H9 (cell line): ENCODE data around the gene WDR70. TPM values are rescaled to one million over a fixed set of nuclear protein-coding genes. Genes with fewer than 3 reads are reported as not detected.

ENCODE experiments used
- DNase-seq: peaks from one replicate; pipeline ENCODE4 v3.0.0-alpha.2; 2017
- H2AFZ ChIP-seq: one replicate; pipeline ENCODE4 v1.6.1; 2013; ENCODE audit warnings: mild to moderate bottlenecking, low read length, control low read depth, moderate library complexity
- H2AK5ac ChIP-seq: 2 replicates; pipeline ENCODE4 v1.6.1; 2013; ENCODE audit warnings: low read length, control low read depth, mixed read lengths; ENCODE audit not compliant: insufficient read length
- H2BK120ac ChIP-seq: one replicate; pipeline ENCODE4 v1.6.1; 2013; ENCODE audit warnings: low read depth, mild to moderate bottlenecking, low read length, control low read depth, inconsistent platforms; ENCODE audit not compliant: poor library complexity, severe bottlenecking
- H2BK12ac ChIP-seq: 2 replicates; pipeline ENCODE4 v1.6.1; 2013; ENCODE audit warnings: low read length, control low read depth, mixed read lengths, low read depth; ENCODE audit not compliant: insufficient read length
- H2BK15ac ChIP-seq: 2 replicates; pipeline ENCODE4 v1.6.1; 2013; ENCODE audit warnings: low read depth, low read length, control low read depth
- H2BK20ac ChIP-seq: one replicate; pipeline ENCODE4 v1.6.1; 2013; ENCODE audit warnings: low read depth, mild to moderate bottlenecking, low read length, control low read depth, inconsistent platforms; ENCODE audit not compliant: poor library complexity, severe bottlenecking
- H2BK5ac ChIP-seq: 2 replicates; pipeline ENCODE4 v1.6.1; 2013; ENCODE audit warnings: low read length, control low read depth, mixed read lengths; ENCODE audit not compliant: insufficient read length
- H3K14ac ChIP-seq: 2 replicates; pipeline ENCODE4 v1.6.1; 2013; ENCODE audit warnings: low read length, control low read depth; ENCODE audit not compliant: insufficient read depth
- H3K18ac ChIP-seq: 2 replicates; pipeline ENCODE4 v1.6.1; 2013; ENCODE audit warnings: low read depth, mild to moderate bottlenecking, mixed read lengths, low read length, control low read depth; ENCODE audit not compliant: insufficient read length
- H3K23ac ChIP-seq: 2 replicates; pipeline ENCODE4 v1.6.1; 2013; ENCODE audit warnings: low read length, control low read depth, mixed read lengths, low read depth; ENCODE audit not compliant: insufficient read length
- H3K23me2 ChIP-seq: 2 replicates; pipeline ENCODE4 v1.6.1; 2013; ENCODE audit warnings: low read depth, mild to moderate bottlenecking, mixed read lengths, low read length, control low read depth; ENCODE audit not compliant: insufficient read length, poor library complexity, severe bottlenecking
- H3K27ac ChIP-seq: 2 replicates; pipeline ENCODE4 v1.5.1; 2013; ENCODE audit warnings: low read length, control low read depth, mixed read lengths, low read depth; ENCODE audit not compliant: insufficient read length
- H3K27me3 ChIP-seq: 2 replicates; pipeline ENCODE4 v1.6.1; 2013; ENCODE audit warnings: low read length, control low read depth, inconsistent platforms; ENCODE audit not compliant: insufficient read depth
- H3K4ac ChIP-seq: 2 replicates; pipeline ENCODE4 v1.6.1; 2013; ENCODE audit warnings: low read depth, mild to moderate bottlenecking, control low read depth, inconsistent platforms, low read length, moderate library complexity
- H3K4me1 ChIP-seq: 2 replicates; pipeline ENCODE4 v1.6.1; 2013; ENCODE audit warnings: low read length, control low read depth, inconsistent platforms; ENCODE audit not compliant: insufficient read depth
- H3K4me2 ChIP-seq: 2 replicates; pipeline ENCODE4 v1.6.1; 2013; ENCODE audit warnings: low read length, control low read depth, mixed read lengths; ENCODE audit not compliant: insufficient read length, insufficient read depth
- H3K56ac ChIP-seq: 2 replicates; pipeline ENCODE4 v1.6.1; 2013; ENCODE audit warnings: low read depth, mild to moderate bottlenecking, mixed read lengths, low read length, control low read depth; ENCODE audit not compliant: insufficient read length
- H3K79me1 ChIP-seq: 2 replicates; pipeline ENCODE4 v1.6.1; 2013; ENCODE audit warnings: low read depth, mild to moderate bottlenecking, moderate library complexity, low read length, control low read depth, inconsistent platforms; ENCODE audit not compliant: insufficient read depth, poor library complexity, severe bottlenecking
- H3K79me2 ChIP-seq: 2 replicates; pipeline ENCODE4 v1.6.1; 2013; ENCODE audit warnings: low read length, control low read depth, inconsistent platforms; ENCODE audit not compliant: insufficient read depth
- H3K9ac ChIP-seq: 2 replicates; pipeline ENCODE4 v1.6.1; 2013; ENCODE audit warnings: low read length, control low read depth, mixed read lengths; ENCODE audit not compliant: insufficient read length; ENCODE audit errors: extremely low read depth
- H3K9me3 ChIP-seq: one replicate; pipeline ENCODE4 v1.6.1; 2013; ENCODE audit warnings: low read depth, low read length, inconsistent platforms; ENCODE audit not compliant: control insufficient read depth
- H3T11ph ChIP-seq: one replicate; pipeline ENCODE4 v1.6.1; 2013; ENCODE audit warnings: mild to moderate bottlenecking, low read length, control low read depth, inconsistent platforms
- H4K20me1 ChIP-seq: one replicate; pipeline ENCODE4 v1.6.1; 2013; ENCODE audit not compliant: control insufficient read depth, insufficient read length, insufficient read depth
- H4K5ac ChIP-seq: 2 replicates; pipeline ENCODE4 v1.6.1; 2013; ENCODE audit warnings: low read depth, mild to moderate bottlenecking, mixed read lengths, low read length, control low read depth; ENCODE audit not compliant: insufficient read length
- H4K8ac ChIP-seq: replicated peaks from 2 replicates; pipeline ENCODE4 v1.6.1; 2013; ENCODE audit warnings: low read length, control low read depth, mixed read lengths, low read depth; ENCODE audit not compliant: insufficient read length
- H4K91ac ChIP-seq: 2 replicates; pipeline ENCODE4 v1.6.1; 2013; ENCODE audit warnings: low read depth, mild to moderate bottlenecking, moderate library complexity, mixed read lengths, low read length, control low read depth; ENCODE audit not compliant: insufficient read length
- H3K27ac Mint-ChIP-seq, 3 experiments: 2 replicates in 2 of 3; 3 replicates in 1 of 3; pipeline ENCODE4 v1.8.0; 2020 to 2021; ENCODE audit warnings: mixed read lengths in 3 of 3, mild to moderate bottlenecking in 1 of 3, moderate library complexity in 1 of 3
- H3K27me3 Mint-ChIP-seq: 2 replicates; pipeline ENCODE4 v1.8.0; 2021; ENCODE audit warnings: low read depth, mild to moderate bottlenecking, moderate library complexity, mixed read lengths
- H3K36me3 Mint-ChIP-seq, 3 experiments: 2 replicates in 2 of 3; 3 replicates in 1 of 3; pipeline ENCODE4 v1.8.0; 2020 to 2021; ENCODE audit warnings: low read depth in 3 of 3, mixed read lengths in 3 of 3; ENCODE audit not compliant: insufficient read depth in 1 of 3
- H3K4me1 Mint-ChIP-seq, 2 experiments: 2 replicates each; pipeline ENCODE4 v1.8.0; 2020; ENCODE audit warnings: mixed read lengths in 2 of 2
- H3K4me3 Mint-ChIP-seq, 2 experiments: 2 replicates in 1 of 2; 3 replicates in 1 of 2; pipeline ENCODE4 v1.8.0; 2020 to 2021; ENCODE audit warnings: mild to moderate bottlenecking in 2 of 2, mixed read lengths in 2 of 2, moderate library complexity in 1 of 2
- H3K9me3 Mint-ChIP-seq, 2 experiments: 2 replicates in 1 of 2; 3 replicates in 1 of 2; pipeline ENCODE4 v1.8.0; 2020; ENCODE audit warnings: mild to moderate bottlenecking in 2 of 2, mixed read lengths in 2 of 2, moderate library complexity in 1 of 2
- WGBS: extraction: QIAGEN DNeasy Blood & Tissue Kit; methylation state at CpG from one replicate; pipeline ENCODE4 v1.1.7; 2013; ENCODE audit warnings: missing lambda C conversion rate, low lambda C conversion rate, mixed read lengths; ENCODE audit not compliant: insufficient read length; ENCODE audit errors: extremely low coverage; 5-methylcytosine and 5-hydroxymethylcytosine counted together
- total RNA-seq: library from RNA; stranded (reverse); gene quantifications from 2 replicates; pipeline ENCODE4 v1.2.1, GENCODE V29; 2021
- TF ChIP-seq, protein P1 (sequence below): fragments of 200-600 bp; sonication (generic); conservative IDR thresholded peaks from 3 replicates; pipeline ENCODE4 v1.8.0; 2021; ENCODE audit warnings: antibody characterized with exemption, mild to moderate bottlenecking

The WDR70 gene
- total RNA-seq, 1 experiment from 2014 or later = 38.1 TPM

DNA sequence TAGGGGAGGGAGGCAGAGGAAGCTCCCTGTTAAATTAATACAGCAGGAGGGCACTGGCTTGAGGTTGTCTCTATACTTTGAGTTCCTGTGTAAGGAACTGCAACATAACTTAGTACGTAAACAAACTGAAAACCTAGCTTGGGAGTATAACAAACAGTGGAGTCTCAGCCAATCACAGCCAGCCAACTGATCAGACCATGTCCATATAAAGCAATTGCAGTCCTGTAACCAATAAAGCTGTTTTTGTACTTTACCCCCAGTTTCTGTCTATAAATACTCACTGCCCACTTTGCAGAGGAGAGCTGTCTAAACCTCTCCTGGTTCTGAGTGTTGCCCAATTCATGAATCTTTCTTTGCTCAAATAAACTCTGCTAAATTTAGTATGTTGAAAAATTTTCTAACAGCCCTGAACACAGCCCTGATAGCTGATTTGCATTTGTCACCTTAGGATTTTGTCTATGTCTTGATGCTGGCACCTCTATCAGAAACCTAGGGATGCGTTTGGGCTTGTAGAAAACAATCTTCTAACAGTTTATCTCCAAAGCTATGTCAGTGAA is 420.8 kb downstream of the WDR70 start:
- H2BK20ac ChIP-seq = no peak overlapping the region
- peaks cover 4 to 5% (median 4%) of the 10 kb centered on the region in 3 experiments; a peak in 6 of 7 replicates for H3K36me3 Mint-ChIP-seq
- H3K4me1 Mint-ChIP-seq = no peaks in the 10 kb centered on the region
- no peak overlapping the region for H2BK15ac ChIP-seq
- H3T11ph ChIP-seq = no peak overlapping the region
- H3K23ac ChIP-seq = no peak overlapping the region
- no peak overlapping the region for H4K5ac ChIP-seq
- no peak overlapping the region for H3K9ac ChIP-seq
- H3K27ac ChIP-seq = no peak overlapping the region
- H3K56ac ChIP-seq = no peak overlapping the region
- H3K79me2 ChIP-seq = no peaks in the 10 kb centered on the region
- no peak overlapping the region for H3K4me3 Mint-ChIP-seq
- no peak overlapping the region for H2BK5ac ChIP-seq
- H3K27me3 ChIP-seq = no peaks in the 10 kb centered on the region; the same call in 1 of the 2 replicates
- no peak overlapping the region for H2AK5ac ChIP-seq
- H3K18ac ChIP-seq = no peak overlapping the region
- no peak overlapping the region for H3K14ac ChIP-seq
- no peak overlapping the region for H3K4ac ChIP-seq
- no peak overlapping the region for H3K4me2 ChIP-seq
- WGBS = no CpG with 5 or more reads among the region's 2 CpGs
- no peak overlapping the region for H4K8ac ChIP-seq
- H3K4me1 ChIP-seq = no peaks in the 10 kb centered on the region
- no peaks in the 10 kb centered on the region for H3K9me3 ChIP-seq
- H4K20me1 ChIP-seq = no peaks in the 10 kb centered on the region
- peaks cover 24% of the 10 kb centered on the region for H3K27me3 Mint-ChIP-seq
- no peak overlapping the region for H4K91ac ChIP-seq
- no peaks in the 10 kb centered on the region for H3K79me1 ChIP-seq
- H3K23me2 ChIP-seq = no peaks in the 10 kb centered on the region
- DNase-seq = no peak
- H2BK12ac ChIP-seq = no peak overlapping the region
- TF ChIP-seq, protein P1, sequence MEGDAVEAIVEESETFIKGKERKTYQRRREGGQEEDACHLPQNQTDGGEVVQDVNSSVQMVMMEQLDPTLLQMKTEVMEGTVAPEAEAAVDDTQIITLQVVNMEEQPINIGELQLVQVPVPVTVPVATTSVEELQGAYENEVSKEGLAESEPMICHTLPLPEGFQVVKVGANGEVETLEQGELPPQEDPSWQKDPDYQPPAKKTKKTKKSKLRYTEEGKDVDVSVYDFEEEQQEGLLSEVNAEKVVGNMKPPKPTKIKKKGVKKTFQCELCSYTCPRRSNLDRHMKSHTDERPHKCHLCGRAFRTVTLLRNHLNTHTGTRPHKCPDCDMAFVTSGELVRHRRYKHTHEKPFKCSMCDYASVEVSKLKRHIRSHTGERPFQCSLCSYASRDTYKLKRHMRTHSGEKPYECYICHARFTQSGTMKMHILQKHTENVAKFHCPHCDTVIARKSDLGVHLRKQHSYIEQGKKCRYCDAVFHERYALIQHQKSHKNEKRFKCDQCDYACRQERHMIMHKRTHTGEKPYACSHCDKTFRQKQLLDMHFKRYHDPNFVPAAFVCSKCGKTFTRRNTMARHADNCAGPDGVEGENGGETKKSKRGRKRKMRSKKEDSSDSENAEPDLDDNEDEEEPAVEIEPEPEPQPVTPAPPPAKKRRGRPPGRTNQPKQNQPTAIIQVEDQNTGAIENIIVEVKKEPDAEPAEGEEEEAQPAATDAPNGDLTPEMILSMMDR = no peak
- H3K9me3 Mint-ChIP-seq = peaks cover 10 to 14% of the 10 kb centered on the region in 2 experiments
- H2AFZ ChIP-seq = no peak overlapping the region
- H3K27ac Mint-ChIP-seq = no peak overlapping the region
- no peak overlapping the region for H2BK120ac ChIP-seq
